Activated CD4-positive, alpha-beta T cell treated with anti-CD3 and anti-CD28 coated beads, Interleukin-2, amount 10 ng/mL, durations not matched to agents 7 days and 5 days (primary cell): Measurements from ENCODE around the gene KLF12. TPM values are rescaled to one million over a fixed set of nuclear protein-coding genes. Genes with fewer than 3 reads are reported as not detected.
A peak's percentile ranks its signal among the peaks of the same experiment; 100 is the strongest.

Experiments used
- CTCF ChIA-PET: fragments of 350-600 bp; sonication (Branson Sonifier 250); formaldehyde crosslinking; loops from one replicate; lab custom pipeline; 2021; ENCODE audit warnings: antibody characterized with exemption; lab: Charles Lee
- POLR2A ChIA-PET: fragments of 350-600 bp; sonication (Branson Sonifier 250); formaldehyde crosslinking; loops from one replicate; lab custom pipeline; 2021; ENCODE audit warnings: antibody characterized with exemption; lab: Charles Lee
- DNase-seq: peaks from one replicate; pipeline ENCODE4 v3.0.0-alpha.2; 2020
- H3K27ac Mint-ChIP-seq: one replicate; pipeline ENCODE4 v1.8.0; 2021; ENCODE audit warnings: mild to moderate bottlenecking, moderate library complexity, mixed read lengths
- H3K27me3 Mint-ChIP-seq: one replicate; pipeline ENCODE4 v1.8.0; 2021; ENCODE audit warnings: mixed read lengths
- H3K36me3 Mint-ChIP-seq: one replicate; pipeline ENCODE4 v1.8.0; 2021; ENCODE audit warnings: low read depth, mixed read lengths
- H3K4me1 Mint-ChIP-seq: one replicate; pipeline ENCODE4 v1.8.0; 2021; ENCODE audit warnings: mixed read lengths
- H3K4me3 Mint-ChIP-seq: one replicate; pipeline ENCODE4 v1.8.0; 2021; ENCODE audit warnings: mild to moderate bottlenecking, moderate library complexity, mixed read lengths
- H3K9me3 Mint-ChIP-seq: one replicate; pipeline ENCODE4 v1.8.0; 2021; ENCODE audit warnings: mixed read lengths
- total RNA-seq, 2 experiments: library from RNA; stranded (reverse); gene quantifications; one replicate each; pipeline ENCODE4 v1.2.3, GENCODE V29; 2021

Gene KLF12
- 10 to 100 TPM; 33.6 to 44.3 TPM for total RNA-seq

GRCh38 chr13:74134221-74134776 is at the start of gene KLF12:
KLF12 (minus strand) TSS chr13:74134404.
- Mint-ChIP-seq H3K4me3 (peak within 1 kb of the TSS; percentile 97), H3K9me3 (no peaks in the 10 kb centered on the region), H3K27ac (peak within 1 kb of the TSS; percentile 100), H3K36me3 (peaks cover 19% of the 10 kb centered on the region), H3K27me3 (peaks cover 2% of the 10 kb centered on the region), H3K4me1 (peaks cover 31% of the 10 kb centered on the region)
- CTCF ChIA-PET, result interaction anchor here (1.5 kb wide), 1 partner anchor 18 kb away, joined by 3 read pairs; no protein-coding TSS in a partner anchor
- DNase-seq, result peak; percentile 97
- POLR2A ChIA-PET, result interaction anchor here (0.6 kb wide), 1 partner anchor 370 kb away, joined by 3 read pairs; no protein-coding TSS in a partner anchor

GRCh38 chr13:74182491-74182890 is 48.3 kb upstream of the KLF12 start:
- H3K27me3 Mint-ChIP-seq, result peaks cover 2% of the 10 kb centered on the region
- no peak overlapping the region for H3K4me3 Mint-ChIP-seq
- H3K36me3 Mint-ChIP-seq, result no peaks in the 10 kb centered on the region
- CTCF ChIA-PET, result no interaction called here
- no peak for DNase-seq
- no peaks in the 10 kb centered on the region for H3K4me1 Mint-ChIP-seq
- no peak overlapping the region for H3K27ac Mint-ChIP-seq
- POLR2A ChIA-PET, result no interaction called here
- no peaks in the 10 kb centered on the region for H3K9me3 Mint-ChIP-seq

- Mint-ChIP-seq H3K4me3 (no peak overlapping the region), H3K27ac (no peak overlapping the region), H3K27me3 (no peaks in the 10 kb centered on the region), H3K9me3 (no peaks in the 10 kb centered on the region), H3K4me1 (peaks cover 3% of the 10 kb centered on the region), H3K36me3 (no peaks in the 10 kb centered on the region)
- no peak for DNase-seq
- ChIA-PET CTCF (no interaction called here), POLR2A (no interaction called here)
Observed at GRCh38 chr13:74174810-74175209, 40.6 kb upstream of the KLF12 start.

GRCh38 chr13:74173822-74174221 is 39.6 kb upstream of the KLF12 start:
- H3K9me3 Mint-ChIP-seq, result no peaks in the 10 kb centered on the region
- H3K27ac Mint-ChIP-seq, result no peak overlapping the region
- POLR2A ChIA-PET, result interaction anchor here (0.5 kb wide), 1 partner anchor 20 kb away, joined by 3 read pairs; no protein-coding TSS in a partner anchor
- H3K36me3 Mint-ChIP-seq, result no peaks in the 10 kb centered on the region
- H3K4me1 Mint-ChIP-seq, result peaks cover 3% of the 10 kb centered on the region
- no peak for DNase-seq
- CTCF ChIA-PET, result no interaction called here
- H3K27me3 Mint-ChIP-seq, result peaks cover 3% of the 10 kb centered on the region
- no peak overlapping the region for H3K4me3 Mint-ChIP-seq

- Mint-ChIP-seq H3K9me3 (no peaks in the 10 kb centered on the region), H3K27me3 (peaks cover 3% of the 10 kb centered on the region)
- POLR2A ChIA-PET, result no interaction called here
Observed at GRCh38 chr13:74171641-74172040, 37.4 kb upstream of the KLF12 start.

GRCh38 chr13:74169676-74170075 is 35.5 kb upstream of the KLF12 start:
- H3K27me3 Mint-ChIP-seq, result peaks cover 3% of the 10 kb centered on the region
- CTCF ChIA-PET, result interaction anchor here (1.4 kb wide), 1 partner anchor 37 kb away, joined by 3 read pairs; no protein-coding TSS in a partner anchor
- H3K36me3 Mint-ChIP-seq, result no peaks in the 10 kb centered on the region
- DNase-seq, result no peak
- POLR2A ChIA-PET, result no interaction called here
- no peak overlapping the region for H3K27ac Mint-ChIP-seq
- H3K4me3 Mint-ChIP-seq, result no peak overlapping the region
- no peaks in the 10 kb centered on the region for H3K4me1 Mint-ChIP-seq
- no peaks in the 10 kb centered on the region for H3K9me3 Mint-ChIP-seq

More at GRCh38 chr13:74171641-74172040, 37.4 kb upstream of the KLF12 start:
- CTCF ChIA-PET, result no interaction called here
- Mint-ChIP-seq H3K4me3 (no peak overlapping the region), H3K27ac (no peak overlapping the region), H3K4me1 (peaks cover 3% of the 10 kb centered on the region), H3K36me3 (no peaks in the 10 kb centered on the region)
- no peak for DNase-seq

- Mint-ChIP-seq H3K4me3 (no peak overlapping the region), H3K27ac (no peak overlapping the region), H3K27me3 (peaks cover 3% of the 10 kb centered on the region), H3K9me3 (no peaks in the 10 kb centered on the region), H3K36me3 (no peaks in the 10 kb centered on the region), H3K4me1 (no peaks in the 10 kb centered on the region)
- POLR2A ChIA-PET, result no interaction called here
- no peak for DNase-seq
- CTCF ChIA-PET, result no interaction called here
Observed at GRCh38 chr13:74168263-74168675, 34.1 kb upstream of the KLF12 start.

- ChIA-PET CTCF (no interaction called here), POLR2A (no interaction called here)
- H3K4me1 Mint-ChIP-seq, result no peaks in the 10 kb centered on the region
- no peaks in the 10 kb centered on the region for H3K9me3 Mint-ChIP-seq
- no peak overlapping the region for H3K27ac Mint-ChIP-seq
- H3K27me3 Mint-ChIP-seq, result peaks cover 3% of the 10 kb centered on the region
- no peak for DNase-seq
- no peak overlapping the region for H3K4me3 Mint-ChIP-seq
- no peaks in the 10 kb centered on the region for H3K36me3 Mint-ChIP-seq
Observed at GRCh38 chr13:74166261-74167004, 32.2 kb upstream of the KLF12 start.

- no peak for DNase-seq
- Mint-ChIP-seq H3K9me3 (no peaks in the 10 kb centered on the region), H3K4me1 (no peaks in the 10 kb centered on the region), H3K36me3 (no peaks in the 10 kb centered on the region), H3K4me3 (no peak overlapping the region), H3K27ac (no peak overlapping the region), H3K27me3 (no peaks in the 10 kb centered on the region)
- POLR2A ChIA-PET, result no interaction called here
- CTCF ChIA-PET, result no interaction called here
Observed at GRCh38 chr13:74162782-74163181, 28.6 kb upstream of the KLF12 start.

- Mint-ChIP-seq H3K36me3 (no peaks in the 10 kb centered on the region), H3K27me3 (no peaks in the 10 kb centered on the region), H3K9me3 (no peaks in the 10 kb centered on the region), H3K4me1 (no peaks in the 10 kb centered on the region), H3K27ac (no peak overlapping the region), H3K4me3 (no peak overlapping the region)
- DNase-seq, result no peak
- CTCF ChIA-PET, result no interaction called here
- POLR2A ChIA-PET, result no interaction called here
Observed at GRCh38 chr13:74162135-74162534, 27.9 kb upstream of the KLF12 start.

- H3K4me1 Mint-ChIP-seq, result no peaks in the 10 kb centered on the region
- H3K9me3 Mint-ChIP-seq, result no peaks in the 10 kb centered on the region
- CTCF ChIA-PET, result no interaction called here
- H3K27me3 Mint-ChIP-seq, result no peaks in the 10 kb centered on the region
- no peaks in the 10 kb centered on the region for H3K36me3 Mint-ChIP-seq
- POLR2A ChIA-PET, result no interaction called here
- no peak for DNase-seq
- no peak overlapping the region for H3K4me3 Mint-ChIP-seq
- no peak overlapping the region for H3K27ac Mint-ChIP-seq
Observed at GRCh38 chr13:74158571-74159352, 24.6 kb upstream of the KLF12 start.

- CTCF ChIA-PET, result no interaction called here
Observed at GRCh38 chr13:74158028-74158427, 23.8 kb upstream of the KLF12 start.

GRCh38 chr13:74154981-74155380 is 20.8 kb upstream of the KLF12 start:
- ChIA-PET CTCF (interaction anchor here (1.2 to 1.4 kb wide), 2 partner anchors 9 to 17 kb away, joined by 3 to 5 read pairs; no protein-coding TSS in a partner anchor), POLR2A (no interaction called here)

More at GRCh38 chr13:74158028-74158427, 23.8 kb upstream of the KLF12 start:
- no peak for DNase-seq
- Mint-ChIP-seq H3K4me1 (no peaks in the 10 kb centered on the region), H3K9me3 (no peaks in the 10 kb centered on the region), H3K4me3 (no peak overlapping the region), H3K36me3 (no peaks in the 10 kb centered on the region), H3K27ac (no peak overlapping the region), H3K27me3 (no peaks in the 10 kb centered on the region)
- POLR2A ChIA-PET, result no interaction called here

More at GRCh38 chr13:74154981-74155380, 20.8 kb upstream of the KLF12 start:
- Mint-ChIP-seq H3K27me3 (no peaks in the 10 kb centered on the region), H3K4me1 (no peaks in the 10 kb centered on the region), H3K4me3 (no peak overlapping the region), H3K36me3 (no peaks in the 10 kb centered on the region), H3K9me3 (no peaks in the 10 kb centered on the region), H3K27ac (no peak overlapping the region)
- DNase-seq, result no peak
